Mesothelial cell of epicardium (in vitro differentiated cells): ENCODE results near the gene MAD2L2. TPM values are rescaled to one million over a fixed set of nuclear protein-coding genes. Genes with fewer than 3 reads are reported as not detected.

Experiments
- DNase-seq, 2 experiments: peaks; one replicate each; pipeline ENCODE4 v3.0.0; 2021; ENCODE audit warnings: low spot score in 2 of 2; ENCODE audit not compliant: unreplicated experiment in 2 of 2
- H3K27ac Mint-ChIP-seq: 2 replicates; pipeline ENCODE4 v1.8.0; 2021; ENCODE audit warnings: mixed read lengths
- H3K27me3 Mint-ChIP-seq: 2 replicates; pipeline ENCODE4 v1.8.0; 2021; ENCODE audit warnings: low read depth, mixed read lengths
- H3K36me3 Mint-ChIP-seq: 2 replicates; pipeline ENCODE4 v1.8.0; 2021; ENCODE audit warnings: mixed read lengths
- H3K4me1 Mint-ChIP-seq: 2 replicates; pipeline ENCODE4 v1.8.0; 2021; ENCODE audit warnings: mixed read lengths
- H3K4me3 Mint-ChIP-seq: 2 replicates; pipeline ENCODE4 v1.8.0; 2021; ENCODE audit warnings: mild to moderate bottlenecking, moderate library complexity, mixed read lengths
- H3K9me3 Mint-ChIP-seq: 2 replicates; pipeline ENCODE4 v1.8.0; 2021; ENCODE audit warnings: mixed read lengths
- CTCF ChIP-seq: fragments of 200-600 bp; sonication (generic); IDR thresholded peaks from one replicate; pipeline ENCODE4 v1.5.0; 2021; ENCODE audit warnings: antibody characterized with exemption; ENCODE audit not compliant: unreplicated experiment
- total RNA-seq: library from RNA; stranded (reverse); gene quantifications from 3 replicates; pipeline ENCODE4 v1.2.1, GENCODE V29; 2021

MAD2L2 gene
- total RNA-seq, 1 donor from 2014 or later, result 56.3 TPM

DNA sequence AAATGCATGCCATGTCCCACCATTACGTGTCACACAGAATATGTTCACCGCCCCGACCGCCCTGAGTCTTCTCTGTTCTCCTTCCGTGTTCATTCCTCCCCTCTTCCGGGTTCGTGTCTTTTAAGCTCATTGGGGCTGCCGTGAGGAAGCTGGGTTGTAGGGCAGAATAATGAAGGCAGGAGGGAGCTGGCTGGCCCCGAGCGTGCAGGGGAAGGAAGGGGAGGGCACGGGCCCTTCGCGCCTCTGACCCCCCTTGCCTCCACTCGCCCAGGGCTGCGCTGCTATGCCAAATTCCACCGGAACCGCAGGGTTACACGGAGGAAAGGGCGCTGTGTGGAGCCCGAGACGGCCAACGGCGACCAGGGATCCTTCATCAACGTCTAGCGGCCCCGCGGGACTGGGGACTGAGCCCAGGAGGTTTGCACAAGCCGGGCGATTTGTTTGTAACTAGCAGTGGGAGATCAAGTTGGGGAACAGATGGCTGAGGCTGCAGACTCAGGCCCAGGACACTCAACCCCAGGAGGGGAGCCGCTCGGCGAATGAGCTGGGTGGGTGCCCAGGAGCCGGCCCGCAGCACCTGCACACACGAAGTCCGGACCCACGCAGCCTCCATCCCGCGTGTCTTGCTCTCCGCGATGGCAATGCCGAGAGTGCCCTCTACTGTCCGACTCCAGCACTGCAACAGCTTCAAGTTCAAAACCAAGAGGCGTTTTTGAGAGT, 38.5 kb upstream of the MAD2L2 start:
- peak in 1 of 2 experiments; percentile 82 for DNase-seq
- Mint-ChIP-seq H3K4me1 (peaks cover 4% of the 10 kb centered on the region), H3K9me3 (no peaks in the 10 kb centered on the region), H3K4me3 (peak overlapping the region; percentile 54), H3K27me3 (peaks cover 11% of the 10 kb centered on the region), H3K27ac (peak overlapping the region; percentile 12), H3K36me3 (no peaks in the 10 kb centered on the region)
- TF ChIP-seq CTCF, result peak; percentile 88

DNA sequence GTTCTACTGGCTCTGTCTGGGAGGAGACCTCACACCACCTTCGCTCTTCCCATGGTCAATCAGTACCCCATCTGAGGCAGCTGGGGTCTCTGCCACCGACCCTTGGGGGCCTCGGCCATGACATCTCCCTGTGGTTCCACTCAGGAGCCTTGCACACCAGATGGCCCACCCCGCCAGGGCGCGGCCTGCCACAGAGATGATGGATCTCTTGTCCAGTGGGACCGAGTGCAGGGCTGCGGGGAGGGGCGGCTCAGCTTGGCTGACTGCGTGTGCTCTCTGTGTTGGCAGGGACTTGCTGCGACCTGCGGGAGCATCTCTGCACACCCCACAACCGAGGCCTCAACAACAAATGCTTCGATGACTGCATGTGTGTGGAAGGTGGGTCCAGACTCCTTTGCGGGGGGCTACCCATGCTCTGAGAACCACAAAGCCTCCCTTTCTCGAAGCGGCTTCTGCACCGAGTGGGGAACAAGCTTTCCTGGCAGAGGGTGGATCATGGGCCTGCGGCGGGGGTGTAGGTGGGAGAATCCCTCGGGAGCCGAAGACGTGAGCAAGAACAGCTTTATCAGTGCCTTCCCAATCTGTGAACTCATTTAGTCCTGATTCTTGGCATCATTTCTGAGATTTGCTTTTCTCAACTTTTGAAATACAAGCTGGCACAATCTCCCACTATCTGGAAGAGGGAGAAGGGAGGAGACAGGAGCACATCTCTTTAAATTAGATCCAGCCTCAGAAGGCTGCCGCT, 34.1 kb upstream of the MAD2L2 start:
- Mint-ChIP-seq H3K27ac (peak overlapping the region; percentile 30), H3K27me3 (peaks cover 11% of the 10 kb centered on the region), H3K36me3 (no peaks in the 10 kb centered on the region), H3K4me1 (peaks cover 4% of the 10 kb centered on the region), H3K4me3 (no peak overlapping the region), H3K9me3 (no peaks in the 10 kb centered on the region)
- no peak for DNase-seq
- TF ChIP-seq CTCF, result no peak

GRCh38 chr1:11713095-11713494, 32.1 kb upstream of the MAD2L2 start:
- H3K4me1 Mint-ChIP-seq, result no peaks in the 10 kb centered on the region
- no peak overlapping the region for H3K4me3 Mint-ChIP-seq
- H3K27me3 Mint-ChIP-seq, result no peaks in the 10 kb centered on the region
- no peak for TF ChIP-seq CTCF
- DNase-seq, result no peak
- H3K27ac Mint-ChIP-seq, result no peak overlapping the region
- no peaks in the 10 kb centered on the region for H3K9me3 Mint-ChIP-seq
- no peaks in the 10 kb centered on the region for H3K36me3 Mint-ChIP-seq

- no peak for DNase-seq
- Mint-ChIP-seq H3K4me3 (no peak overlapping the region), H3K27me3 (no peaks in the 10 kb centered on the region), H3K9me3 (no peaks in the 10 kb centered on the region), H3K36me3 (no peaks in the 10 kb centered on the region), H3K4me1 (peaks cover 4% of the 10 kb centered on the region), H3K27ac (no peak overlapping the region)
- no peak for TF ChIP-seq CTCF
Measured at GRCh38 chr1:11712285-11712684, 31.3 kb upstream of the MAD2L2 start.

GRCh38 chr1:11711490-11711889, 30.5 kb upstream of the MAD2L2 start:
- no peak for DNase-seq
- Mint-ChIP-seq H3K27me3 (no peaks in the 10 kb centered on the region), H3K27ac (no peak overlapping the region), H3K36me3 (no peaks in the 10 kb centered on the region), H3K9me3 (no peaks in the 10 kb centered on the region), H3K4me3 (no peak overlapping the region), H3K4me1 (peaks cover 4% of the 10 kb centered on the region)
- TF ChIP-seq CTCF, result no peak
